Measurements from ENCODE around the gene CCDC194. TPM values are rescaled to one million over a fixed set of nuclear protein-coding genes. Genes with fewer than 3 reads are reported as not detected.

Gene CCDC194
- polyA plus RNA-seq, 4 donors = 0.57 to 5.4 (median 1.5) TPM

Other genes with a start within 250 kb of the CCDC194 start
- gene USE1, start 178.8 kb downstream of the CCDC194 start, polyA plus RNA-seq (ENCODE audit: insufficient read length in 4 of 4) = 10 to 100 TPM; 23.3 to 34.8 (median 24.4) TPM
- 10 to 100 TPM; 13.2 to 23.2 (median 18.6) TPM for gene OCEL1, start 168.0 kb downstream of the CCDC194 start, polyA plus RNA-seq (ENCODE audit: insufficient read length in 4 of 4)
- 10 to 100 TPM; 23.7 to 60.1 (median 32.9) TPM for gene NR2F6, start 148.3 kb downstream of the CCDC194 start, polyA plus RNA-seq (ENCODE audit: insufficient read length in 4 of 4)
- 1 to 10 TPM; 3.1 to 9.0 (median 5.6) TPM for gene USHBP1, start 129.5 kb downstream of the CCDC194 start, polyA plus RNA-seq (ENCODE audit: insufficient read length in 4 of 4)
- gene BABAM1, start 126.8 kb downstream of the CCDC194 start, polyA plus RNA-seq (ENCODE audit: insufficient read length in 4 of 4) = 100 to 1,000 TPM in 3 of 4 donors, 10 to 100 TPM in 1; 87.4 to 121 (median 108) TPM
- gene ANKLE1, start 112.3 kb downstream of the CCDC194 start, polyA plus RNA-seq (ENCODE audit: insufficient read length in 4 of 4) = 1 to 10 TPM in 2 of 4 donors, under 1 TPM in 2; 0.76 to 1.6 (median 1.2) TPM
- gene ABHD8, start 90.8 kb downstream of the CCDC194 start, polyA plus RNA-seq (ENCODE audit: insufficient read length in 4 of 4) = 10 to 100 TPM in 2 of 4 donors, 1 to 10 TPM in 2; 7.8 to 13.5 (median 10.3) TPM
- 10 to 100 TPM; 33.6 to 61.0 (median 48.6) TPM for gene MRPL34, start 88.3 kb downstream of the CCDC194 start, polyA plus RNA-seq (ENCODE audit: insufficient read length in 4 of 4)
- gene DDA1, start 84.6 kb downstream of the CCDC194 start, polyA plus RNA-seq (ENCODE audit: insufficient read length in 4 of 4) = 10 to 100 TPM; 30.1 to 43.6 (median 36.5) TPM
- 10 to 100 TPM in 3 of 4 donors, 1 to 10 TPM in 1; 7.5 to 19.8 (median 13.6) TPM for gene ANO8, start 59.3 kb downstream of the CCDC194 start, polyA plus RNA-seq (ENCODE audit: insufficient read length in 4 of 4)
- gene GTPBP3, start 56.6 kb downstream of the CCDC194 start, polyA plus RNA-seq (ENCODE audit: insufficient read length in 4 of 4) = 10 to 100 TPM; 12.2 to 32.5 (median 19.4) TPM
- 100 to 1,000 TPM in 3 of 4 donors, 10 to 100 TPM in 1; 75.0 to 188 (median 171) TPM for gene PLVAP, start 16.9 kb downstream of the CCDC194 start, polyA plus RNA-seq (ENCODE audit: insufficient read length in 4 of 4)
- 100 to 1,000 TPM in 3 of 4 donors, 10 to 100 TPM in 1; 58.8 to 143 (median 105) TPM for gene BST2, start 11.4 kb upstream of the CCDC194 start, polyA plus RNA-seq (ENCODE audit: insufficient read length in 4 of 4)
- gene MVB12A, start 25.9 kb upstream of the CCDC194 start, polyA plus RNA-seq (ENCODE audit: insufficient read length in 4 of 4) = 10 to 100 TPM; 45.3 to 88.9 (median 51.3) TPM
- gene TMEM221, start 54.5 kb upstream of the CCDC194 start, polyA plus RNA-seq (ENCODE audit: insufficient read length in 4 of 4) = 1 to 10 TPM; 2.0 to 5.9 (median 3.2) TPM
- gene NXNL1, start 66.7 kb upstream of the CCDC194 start, polyA plus RNA-seq (ENCODE audit: insufficient read length in 4 of 4) = under 1 TPM in 2 of 4 donors, not detected in 2; 0.26 to 0.43 TPM
- 10 to 100 TPM; 11.0 to 22.6 (median 14.5) TPM for gene SLC27A1, start 76.3 kb upstream of the CCDC194 start, polyA plus RNA-seq (ENCODE audit: insufficient read length in 4 of 4)
- gene PGLS, start 117.5 kb upstream of the CCDC194 start, polyA plus RNA-seq (ENCODE audit: insufficient read length in 4 of 4) = 10 to 100 TPM; 53.5 to 84.6 (median 58.2) TPM
- 10 to 100 TPM; 45.1 to 74.7 (median 52.8) TPM for gene COLGALT1, start 161.5 kb upstream of the CCDC194 start, polyA plus RNA-seq (ENCODE audit: insufficient read length in 4 of 4)